HCEC 1CT (cell line): ENCODE results near the gene TIGD6.

ENCODE experiments used
- DNase-seq: peaks from one replicate; pipeline ENCODE4 v3.0.0-alpha.2; 2017

TIGD6 gene

GRCh38 chr5:150015415-150015814, 15.0 kb upstream of the TIGD6 start:
- DNase-seq, result no peak

GRCh38 chr5:150014456-150014855, 14.0 kb upstream of the TIGD6 start:
- DNase-seq, result no peak

GRCh38 chr5:150013931-150014330, 13.5 kb upstream of the TIGD6 start:
- DNase-seq, result no peak

GRCh38 chr5:150009671-150010387, 9.4 kb upstream of the TIGD6 start:
- DNase-seq, result no peak

DNA sequence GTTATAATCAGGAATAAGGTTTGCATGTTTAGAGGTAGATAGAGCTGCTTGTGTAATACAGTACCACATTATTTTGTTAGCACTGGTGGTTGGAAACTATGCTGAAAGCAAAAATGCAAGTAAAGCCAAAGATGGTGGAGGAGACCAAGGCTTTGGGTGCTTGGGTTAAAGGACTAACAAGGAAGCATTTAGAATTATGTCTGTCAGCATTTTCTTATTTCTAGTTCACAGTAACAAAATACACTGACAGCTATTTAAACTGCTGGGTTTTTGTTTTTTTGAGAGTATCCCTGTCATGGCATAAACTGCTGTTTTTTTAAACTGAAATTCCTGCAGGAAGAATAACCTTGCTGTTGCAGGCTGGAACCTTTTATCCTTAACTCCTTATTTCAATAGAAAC, 6.6 kb upstream of the TIGD6 start:
- no peak for DNase-seq

GRCh38 chr5:150006318-150006717, 5.9 kb upstream of the TIGD6 start:
- no peak for DNase-seq

- DNase-seq, result peak; percentile 73
Measured at GRCh38 chr5:150001660-150002486, 1.4 kb upstream of the TIGD6 start.

GRCh38 chr5:150000990-150001659, 671 bp upstream of the TIGD6 start:
- peak; percentile 42 for DNase-seq

GRCh38 chr5:149999866-150000255, 593 bp downstream of the TIGD6 start:
- DNase-seq, result no peak

GRCh38 chr5:149999359-149999758, 1.1 kb downstream of the TIGD6 start:
- DNase-seq, result no peak

DNA sequence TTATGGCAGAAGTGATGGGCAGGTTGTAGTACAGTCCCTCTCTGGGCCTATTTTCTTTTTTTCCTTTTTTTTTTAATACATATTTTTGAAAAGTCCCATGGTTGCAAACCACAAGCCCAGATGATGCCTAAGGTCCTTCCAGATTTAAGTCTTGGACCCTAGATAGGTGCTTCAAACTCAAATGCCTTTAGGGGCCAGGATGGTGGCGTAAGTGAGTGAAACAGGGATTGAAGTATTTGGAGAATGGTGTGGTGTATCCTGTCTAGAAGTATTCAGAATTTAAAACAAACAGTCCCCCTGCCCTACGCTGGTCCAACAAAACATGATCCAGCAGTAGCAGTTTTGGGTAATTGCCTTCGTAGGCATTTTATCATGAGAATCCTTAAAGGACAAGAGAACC, 2.2 kb downstream of the TIGD6 start:
- no peak for DNase-seq

DNA sequence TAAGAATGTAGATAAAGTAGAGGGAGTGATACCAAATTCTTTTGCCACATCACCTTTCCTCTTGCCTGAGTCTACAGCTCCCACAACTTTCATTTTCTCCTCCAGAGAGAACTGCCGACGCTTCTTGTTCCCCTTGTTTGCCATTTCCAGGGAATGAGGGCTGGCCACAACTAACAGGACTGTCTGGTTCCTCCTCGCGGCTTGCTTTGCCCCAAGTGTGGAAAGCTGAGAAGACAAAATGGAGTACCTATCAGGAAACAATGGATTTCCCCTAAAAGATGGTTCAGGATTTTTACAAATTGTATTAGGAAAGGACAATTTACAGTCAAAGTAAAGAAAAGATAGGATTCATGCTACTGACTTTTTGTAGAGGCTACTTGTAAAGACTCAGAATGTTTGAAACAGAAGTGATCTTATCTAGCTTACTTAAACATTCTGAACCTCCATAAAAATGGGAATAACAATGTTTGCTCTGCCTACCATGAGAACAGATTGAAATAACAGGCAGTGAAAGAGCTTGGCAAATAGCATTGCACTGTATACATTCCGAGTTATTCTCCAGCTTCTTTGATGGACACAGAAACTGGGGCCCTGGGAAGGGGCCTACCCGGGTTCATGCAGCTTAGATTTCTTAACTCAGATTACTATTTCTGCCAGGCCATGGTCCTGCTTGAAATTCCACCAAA, 4.1 kb downstream of the TIGD6 start:
- no peak for DNase-seq

DNA sequence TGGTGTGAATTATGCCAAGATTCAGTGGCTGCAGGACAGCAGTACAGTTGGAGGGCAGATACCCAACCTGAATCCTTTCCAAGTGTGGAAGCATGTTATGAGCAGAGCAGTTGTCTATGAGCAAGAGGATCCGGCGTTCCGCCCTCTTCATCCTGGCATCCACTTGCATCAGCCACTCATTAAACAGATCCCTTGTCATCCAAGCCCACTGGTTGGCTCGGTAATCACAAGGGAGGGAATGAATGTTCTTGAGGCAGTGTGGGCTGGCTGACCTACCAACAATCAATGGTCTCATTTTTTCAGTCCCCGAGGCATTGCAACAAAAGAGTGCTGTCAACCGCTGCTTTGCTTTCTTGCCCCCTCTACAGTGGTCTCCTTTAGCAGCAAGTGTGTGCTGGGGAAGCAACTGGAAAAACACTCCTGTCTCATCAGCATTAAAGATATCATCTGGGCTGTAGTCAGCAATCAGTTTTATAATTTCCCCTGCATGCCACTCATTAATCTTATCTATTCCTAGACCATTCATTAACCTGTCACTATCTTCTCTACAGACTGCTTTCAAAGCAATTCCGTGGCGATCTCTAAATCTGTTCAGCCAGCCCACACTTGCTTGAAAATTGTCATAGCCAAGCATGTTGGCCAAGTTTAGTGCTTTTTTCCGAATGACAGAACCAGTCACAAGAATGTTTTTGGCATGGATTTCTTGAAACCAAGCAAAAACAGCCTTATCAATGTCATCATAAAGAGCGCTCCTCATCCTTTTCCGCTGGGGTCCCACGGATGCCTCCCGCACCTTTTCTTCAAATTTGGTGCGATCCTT, 4.9 kb downstream of the TIGD6 start:
- DNase-seq, result no peak

- no peak for DNase-seq
Measured at GRCh38 chr5:149993471-149993870, 7.0 kb downstream of the TIGD6 start.

DNA sequence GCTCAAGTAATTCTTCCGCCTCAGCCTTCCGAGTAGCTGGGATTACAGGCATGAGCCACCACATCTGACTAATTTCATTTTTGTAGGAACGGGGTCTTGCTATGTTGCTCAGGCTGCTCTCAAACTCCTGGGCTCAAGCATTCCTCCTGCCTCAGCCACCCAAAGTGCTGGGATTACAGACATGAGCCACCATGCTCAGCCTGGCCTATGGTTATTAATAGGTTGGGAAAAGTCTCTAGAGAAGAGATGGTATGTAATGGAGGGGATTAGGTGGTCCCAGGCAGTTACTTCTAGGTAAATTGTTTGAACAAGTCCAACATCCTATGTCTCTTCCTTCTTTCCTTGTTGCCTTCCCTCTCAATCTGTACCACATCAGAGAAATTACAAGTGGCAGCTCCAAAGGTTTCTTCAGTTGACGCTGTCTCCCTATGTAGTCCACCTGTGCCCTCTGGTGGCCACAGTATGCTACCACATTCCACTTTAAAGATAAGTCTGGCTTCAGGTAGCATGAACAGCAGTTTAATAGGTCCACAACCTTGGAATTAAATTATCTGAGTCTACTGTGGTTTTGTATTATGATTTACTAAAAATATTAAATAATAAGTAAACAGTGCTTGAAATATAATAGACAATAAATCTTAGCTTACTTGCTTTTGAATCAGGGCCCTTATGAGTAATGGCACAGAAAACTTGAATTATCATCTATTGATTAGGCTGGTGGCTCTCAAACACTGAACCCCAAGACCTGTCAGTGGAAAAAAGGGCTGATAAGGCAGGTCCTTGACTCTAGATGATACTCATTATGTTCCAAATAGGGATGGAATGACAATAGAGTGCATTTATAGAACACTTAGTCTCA, 9.7 kb downstream of the TIGD6 start:
- peak; percentile 66 for DNase-seq

DNA sequence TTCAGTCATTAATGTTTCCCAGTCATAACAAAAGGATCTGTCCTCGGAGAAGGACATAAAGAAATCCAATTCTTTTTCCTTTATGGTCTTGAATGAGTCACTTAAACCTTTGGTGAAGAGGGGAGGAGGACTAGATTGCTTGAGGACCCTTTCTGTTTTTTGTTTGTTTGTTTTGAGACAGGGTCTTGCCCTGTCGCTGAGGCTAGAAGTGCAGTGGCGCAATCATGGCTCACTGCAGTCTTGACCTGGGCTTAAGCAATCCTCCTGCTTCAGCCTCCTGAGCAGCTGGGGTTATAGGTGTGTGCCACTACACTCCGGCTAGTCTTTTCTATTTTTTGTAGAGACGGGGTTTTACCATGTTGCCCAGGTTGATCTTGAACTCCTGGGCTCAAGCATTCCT, 12.3 kb downstream of the TIGD6 start:
- DNase-seq, result no peak

DNA sequence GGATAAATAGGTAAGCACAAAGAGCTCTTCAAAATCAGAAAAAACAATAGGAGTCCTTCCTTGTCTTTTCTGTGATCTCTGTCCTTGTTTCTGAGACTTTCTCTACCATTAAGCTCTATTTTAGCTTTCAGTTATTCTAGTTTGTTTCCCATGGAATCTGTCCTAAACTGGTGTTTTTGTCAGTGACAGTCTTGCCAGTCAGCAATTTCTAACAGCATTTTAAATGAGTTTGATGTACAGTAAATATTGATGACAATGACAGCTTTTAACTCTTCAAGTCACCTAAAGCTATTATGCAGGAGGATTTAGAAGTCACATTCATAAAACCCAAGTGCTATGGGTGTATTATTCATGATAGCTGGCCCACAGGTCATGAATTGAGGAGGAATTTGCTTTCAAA, 17.9 kb downstream of the TIGD6 start:
- no peak for DNase-seq

- DNase-seq, result no peak
Measured at GRCh38 chr5:149981206-149981605, 19.2 kb downstream of the TIGD6 start.

- DNase-seq, result no peak
Measured at GRCh38 chr5:149979896-149980295, 20.6 kb downstream of the TIGD6 start.

DNA sequence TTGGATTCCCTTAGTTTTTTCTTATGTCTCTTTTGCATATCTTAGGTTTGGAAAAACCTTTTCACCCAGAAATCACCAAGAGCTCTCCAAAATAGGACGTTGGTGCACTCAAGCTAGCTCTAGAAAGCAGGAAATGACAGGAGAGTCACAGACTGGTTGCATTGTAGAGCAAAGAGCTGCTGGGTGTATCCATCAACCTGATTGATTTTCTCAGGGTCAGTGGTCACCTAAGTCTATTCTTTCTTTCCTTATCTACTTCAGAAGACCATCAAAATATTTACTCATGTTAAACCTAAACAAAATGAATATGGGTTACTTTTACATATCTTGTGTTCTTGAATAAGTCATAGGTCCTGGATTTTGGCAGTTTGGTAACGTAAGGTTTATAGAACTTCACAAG, 25.0 kb downstream of the TIGD6 start:
- no peak for DNase-seq

DNA sequence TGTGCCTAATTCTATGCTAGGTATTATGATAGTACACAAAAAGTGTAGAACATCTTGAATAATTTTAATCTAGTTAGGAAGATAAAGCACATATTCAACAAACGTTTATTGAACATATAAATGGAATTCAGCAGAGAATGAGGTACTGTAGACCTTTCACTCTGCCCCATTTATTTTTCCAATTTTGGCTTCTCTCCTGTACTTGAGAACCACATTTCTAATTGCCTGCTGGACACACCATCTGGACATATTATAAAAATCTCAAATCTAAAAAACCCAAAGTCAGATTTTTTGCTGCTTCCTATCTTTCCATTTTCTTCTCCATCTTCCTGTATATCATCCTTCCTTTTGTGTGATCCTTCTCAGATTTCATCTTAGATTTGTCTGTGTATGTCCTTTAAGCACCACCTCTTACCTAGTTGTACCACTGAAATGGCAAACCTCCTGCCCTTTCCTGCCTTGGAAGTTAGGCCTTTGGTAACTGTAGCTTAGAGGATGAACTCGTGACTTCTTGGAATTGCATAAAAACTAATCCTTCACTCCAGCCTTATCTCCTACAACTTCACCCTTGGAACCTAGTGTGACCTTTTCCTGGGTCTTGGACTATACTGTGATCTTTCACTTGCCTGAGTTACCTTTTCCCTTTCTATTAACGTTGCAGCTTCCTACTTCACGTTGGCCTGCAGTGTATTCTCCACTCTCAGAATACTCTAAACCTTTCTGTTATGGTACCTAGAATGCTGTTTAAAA, 31.1 kb downstream of the TIGD6 start:
- DNase-seq, result no peak
